NCI-H2081 treated with DMSO at 0.1 percent for 48 hours (cell line): ENCODE measurements around the gene TASP1.
"Not testable (repeated sequence)": the region's sequence is repeated elsewhere in the genome, so short reads cannot be mapped to it uniquely, and the experiment has no call there.

ENCODE experiments used
- DNase-seq: peaks from one replicate; lab custom pipeline; 2025; lab: John Stamatoyannopoulos, UW

Gene TASP1

DNA sequence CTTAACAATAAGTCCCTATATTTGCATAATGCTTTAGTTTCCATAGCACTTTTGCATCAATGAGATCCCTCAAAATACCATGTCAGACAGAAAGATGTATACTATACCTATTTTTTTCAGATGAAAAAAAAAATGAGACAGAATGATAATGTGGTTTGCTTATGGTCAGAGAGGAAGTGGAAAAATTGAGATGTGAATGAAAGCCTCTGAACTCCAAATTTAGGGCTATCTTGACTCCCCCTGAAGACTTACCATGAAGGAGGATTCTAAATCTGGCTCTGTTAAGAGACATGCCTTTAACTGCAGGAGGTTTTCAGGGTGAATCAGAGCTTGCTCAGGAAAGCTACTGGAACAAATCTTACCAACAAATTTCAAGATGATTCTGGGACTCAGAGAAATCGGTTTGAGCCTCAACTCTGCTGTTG lies 241.4 kb downstream of the TASP1 start:
- no peak for DNase-seq

DNA sequence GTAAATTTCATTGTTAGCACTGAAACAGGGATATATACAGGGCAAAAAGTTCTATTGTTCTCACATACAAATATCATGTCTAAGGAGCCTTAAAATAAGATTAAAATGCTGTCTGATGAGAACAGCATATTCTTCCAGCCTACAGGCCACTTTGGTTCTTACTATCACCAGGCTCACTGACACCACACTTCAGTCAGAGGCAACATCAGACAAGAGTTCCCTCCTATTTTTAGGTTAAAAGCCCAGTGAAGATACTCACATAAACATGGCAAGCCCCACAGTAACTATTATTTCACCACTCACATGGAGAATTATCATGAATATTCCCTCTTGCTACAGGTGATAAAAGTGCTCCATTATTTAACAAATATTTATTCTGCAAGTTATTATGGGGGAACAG lies 241.9 kb downstream of the TASP1 start:
- no peak for DNase-seq

DNA sequence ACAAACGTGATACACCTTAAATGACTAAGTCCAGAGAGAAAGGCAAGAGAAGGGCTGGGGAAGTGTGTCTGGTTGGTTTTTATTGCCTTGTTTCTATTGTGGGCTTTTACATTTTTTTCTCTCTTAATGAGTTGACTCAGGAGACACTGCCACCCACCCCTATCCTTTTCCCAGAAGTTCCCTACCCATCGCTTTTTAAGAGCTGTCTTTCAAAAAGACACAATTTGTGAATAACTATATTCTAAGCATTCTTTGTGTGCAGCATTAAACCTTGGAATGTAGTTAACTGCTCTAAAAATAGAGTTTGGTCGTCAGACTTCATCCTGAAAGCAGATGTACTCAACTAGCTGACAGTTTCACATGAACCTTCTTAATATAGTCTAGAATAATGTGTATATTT lies 242.7 kb downstream of the TASP1 start:
- no peak for DNase-seq

DNA sequence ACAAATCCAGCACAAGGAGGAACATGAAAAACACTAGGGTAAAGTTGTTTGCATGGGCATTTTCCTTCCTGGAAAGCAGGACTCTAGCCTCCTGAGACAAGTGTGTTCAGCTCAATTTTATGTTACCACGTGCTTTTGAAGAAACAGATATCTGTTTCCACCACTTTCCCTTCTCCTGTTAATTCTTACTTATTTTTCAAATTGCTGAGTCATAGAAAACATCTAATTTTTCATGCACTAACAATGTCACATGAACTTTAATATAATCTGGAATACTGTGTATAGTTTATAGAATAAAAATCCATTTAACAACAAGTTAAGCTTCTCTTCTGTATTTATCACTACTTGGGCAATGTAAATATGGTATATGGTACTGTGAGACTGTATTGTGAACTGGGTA lies 243.5 kb downstream of the TASP1 start:
- DNase-seq: no peak

DNA sequence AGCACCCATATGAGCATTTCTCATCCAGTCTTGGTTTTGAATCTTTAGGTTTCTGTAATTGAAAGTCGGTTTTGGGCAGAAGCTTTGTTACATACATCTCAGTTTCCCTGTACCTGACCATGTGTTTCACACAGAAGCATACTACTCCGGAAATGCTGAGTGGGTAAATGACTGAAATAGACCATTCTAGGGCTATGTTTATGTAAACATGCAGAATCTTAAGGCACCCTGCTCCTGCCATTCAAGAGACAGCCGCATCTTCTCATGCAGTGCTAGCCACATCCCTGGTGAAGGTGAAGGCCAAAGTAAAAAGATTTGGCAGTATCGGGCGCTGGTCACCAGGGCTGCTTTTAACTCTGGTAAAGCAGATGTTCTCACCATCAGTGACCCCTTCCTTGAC lies 246.3 kb downstream of the TASP1 start:
- DNase-seq: no peak

DNA sequence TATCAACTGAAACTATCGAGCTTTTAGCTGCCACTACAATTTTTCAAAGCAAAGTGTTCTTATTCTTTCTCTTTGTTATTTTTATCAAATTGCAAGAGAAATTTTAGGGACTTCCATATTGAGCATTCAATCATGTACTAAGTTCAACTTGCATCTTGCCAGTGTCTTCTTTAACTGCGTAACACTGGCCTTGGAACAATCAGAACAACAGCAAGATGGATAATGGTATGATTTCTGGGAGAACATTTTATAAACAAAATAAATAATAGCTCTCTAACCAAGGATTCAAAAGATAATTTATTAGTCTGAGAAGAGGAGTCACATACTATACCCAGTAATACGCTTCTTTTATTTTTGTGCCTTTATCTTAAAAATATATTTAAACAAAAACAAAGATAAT lies 249.6 kb downstream of the TASP1 start:
- no peak for DNase-seq

DNA sequence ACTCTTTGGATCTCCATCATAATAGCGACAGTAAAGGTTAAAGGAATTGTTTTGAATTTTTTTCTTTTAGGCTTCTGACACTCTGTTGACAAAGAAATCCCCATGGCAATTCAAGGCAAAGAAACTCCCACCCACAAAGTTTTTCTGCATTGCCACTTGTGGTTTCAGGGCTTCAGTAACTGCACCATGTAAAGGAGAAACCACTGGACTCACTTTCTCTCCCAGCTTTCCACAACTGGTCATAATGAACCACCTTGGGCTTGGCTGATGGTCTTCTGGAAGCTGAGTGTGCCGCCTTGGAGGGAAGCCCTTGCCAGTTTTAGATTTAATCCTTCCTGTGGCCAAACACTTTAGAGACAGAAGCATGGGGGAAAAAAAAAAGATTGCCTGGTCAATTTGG lies 254.6 kb downstream of the TASP1 start:
- DNase-seq: no peak

DNA sequence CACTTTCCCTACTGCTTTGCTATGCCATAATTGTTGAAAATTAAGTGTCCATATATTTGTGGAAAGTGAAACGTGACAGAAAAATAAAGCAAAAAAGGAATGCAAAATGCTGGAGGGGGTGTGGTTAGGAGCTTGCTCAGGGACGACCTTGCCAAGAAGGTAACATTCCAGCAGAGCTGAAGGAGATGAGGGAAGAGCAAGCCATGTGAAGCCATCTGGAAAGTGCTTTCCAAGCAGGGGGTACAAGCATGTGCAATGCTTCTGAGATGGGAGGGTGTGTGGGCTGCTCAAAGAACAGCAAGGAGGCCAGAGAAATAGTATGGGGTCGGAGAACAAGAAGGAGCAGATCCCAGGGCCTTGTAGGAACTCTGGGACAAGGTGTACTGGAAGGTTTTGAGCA lies 255.9 kb downstream of the TASP1 start:
- no peak for DNase-seq

DNA sequence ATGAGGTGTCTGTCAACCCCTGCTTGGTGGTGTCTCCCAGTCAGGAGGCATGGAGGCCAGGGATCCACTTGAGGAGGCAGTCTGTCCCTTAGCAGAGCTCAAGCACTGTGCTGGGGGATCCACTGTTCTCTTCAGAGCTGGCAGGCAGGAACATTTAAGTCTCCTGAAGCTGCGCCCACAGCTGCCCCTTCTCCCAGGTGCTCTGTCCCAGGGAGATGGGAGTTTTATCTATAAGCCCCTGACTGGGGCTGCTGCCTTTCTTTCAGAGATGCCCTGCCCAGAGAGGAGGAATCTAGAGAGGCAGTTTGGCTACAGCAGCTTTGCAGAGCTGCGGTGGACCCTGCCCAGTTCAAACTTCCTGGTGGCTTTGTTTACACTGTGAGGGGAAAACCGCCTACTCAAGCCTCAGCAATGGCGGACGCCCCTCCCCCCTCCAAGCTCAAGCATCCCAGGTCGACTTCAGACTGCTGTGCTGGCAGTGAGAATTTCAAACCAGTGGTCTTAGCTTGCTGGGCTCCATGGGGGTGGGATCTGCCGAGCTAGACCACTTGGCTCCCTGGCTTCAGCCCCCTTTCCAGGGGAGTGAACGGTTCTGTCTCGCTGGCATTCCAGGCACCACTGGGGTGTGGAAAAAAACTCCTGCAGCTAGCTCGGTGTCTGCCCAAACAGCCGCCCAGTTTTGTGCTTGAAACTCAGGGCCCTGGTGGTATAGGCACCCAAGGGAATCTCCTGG lies 258.1 kb downstream of the TASP1 start:
- DNase-seq: not testable (repeated sequence)

DNA sequence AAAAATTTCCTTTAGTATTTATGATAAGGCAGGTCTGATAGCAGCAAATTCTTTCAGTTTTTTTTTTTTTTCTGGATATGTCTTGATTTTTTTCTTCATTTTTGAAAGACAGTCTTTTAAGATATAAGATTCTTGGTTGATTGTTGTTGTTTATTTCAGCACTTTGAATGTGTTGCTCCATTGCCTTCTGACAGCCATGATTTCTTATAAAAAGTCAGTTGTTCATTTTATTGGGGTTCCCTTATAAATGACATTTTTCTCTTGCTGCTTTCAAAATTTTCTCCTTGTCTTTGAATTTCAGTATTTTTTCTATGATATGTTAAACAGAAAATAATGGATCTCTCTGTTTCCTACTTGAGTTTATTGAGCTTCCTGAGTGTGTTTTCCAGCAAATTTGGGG lies 265.3 kb downstream of the TASP1 start:
- DNase-seq: no peak

DNA sequence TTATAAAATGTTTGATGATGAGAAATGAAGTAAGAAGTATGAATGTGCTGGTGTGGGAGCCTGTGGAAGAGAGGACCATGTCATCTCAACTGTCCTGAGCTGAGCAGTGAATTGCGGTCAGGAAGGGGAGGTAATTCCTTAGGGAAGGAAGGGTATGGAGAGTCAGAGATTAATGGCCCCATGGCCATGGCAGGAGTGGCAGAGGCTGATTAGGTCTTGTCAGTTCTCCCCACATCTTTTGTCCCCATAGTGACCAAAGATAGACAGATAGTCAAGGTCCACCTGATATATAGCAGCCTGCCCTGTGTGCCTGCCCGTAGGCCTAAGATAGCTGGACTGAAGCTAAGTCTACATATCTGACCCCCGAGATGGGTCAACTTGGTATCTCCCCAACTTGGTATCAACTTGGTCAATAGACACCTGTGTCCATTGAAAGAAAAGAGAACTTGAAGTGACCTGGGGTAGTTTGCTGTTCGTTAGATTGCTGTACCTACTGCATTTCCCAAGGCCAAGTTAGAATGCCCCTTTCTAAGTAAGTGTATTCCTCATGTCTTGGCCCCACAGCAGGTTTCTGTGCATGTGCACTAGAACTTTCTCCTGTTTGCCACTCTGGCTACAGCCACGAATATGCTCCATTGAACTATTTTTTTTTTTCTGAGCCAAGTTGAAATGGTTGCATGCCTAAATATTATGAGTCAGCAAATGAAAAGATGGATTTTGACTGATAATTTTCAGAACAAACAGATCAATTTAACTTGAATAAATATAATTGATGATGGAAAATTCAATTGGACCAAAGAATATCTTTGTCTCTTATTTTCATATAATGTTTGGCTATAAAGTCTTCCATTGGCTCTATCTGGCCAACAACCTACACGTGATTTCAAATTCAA lies 274.2 kb downstream of the TASP1 start:
- no peak for DNase-seq

DNA sequence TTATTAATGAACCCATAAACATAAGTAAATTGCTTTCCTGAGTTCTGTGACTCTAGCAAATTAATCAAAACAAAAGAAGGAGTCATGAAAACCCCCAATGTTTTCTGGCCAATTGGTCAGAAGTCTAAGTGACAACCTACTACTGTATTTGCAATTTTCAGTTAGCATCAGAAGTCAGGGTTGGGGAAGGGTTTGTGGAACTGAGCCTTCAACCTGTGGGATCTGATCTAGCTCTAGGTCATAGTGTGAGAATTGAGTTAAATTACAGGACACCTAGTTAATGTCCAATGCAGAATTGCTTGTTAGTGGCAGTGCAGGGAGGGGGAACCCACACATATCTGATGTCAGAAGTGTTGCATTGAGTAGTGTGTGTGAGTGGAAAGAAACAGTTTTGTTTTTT lies 275.3 kb downstream of the TASP1 start:
- DNase-seq: no peak

DNA sequence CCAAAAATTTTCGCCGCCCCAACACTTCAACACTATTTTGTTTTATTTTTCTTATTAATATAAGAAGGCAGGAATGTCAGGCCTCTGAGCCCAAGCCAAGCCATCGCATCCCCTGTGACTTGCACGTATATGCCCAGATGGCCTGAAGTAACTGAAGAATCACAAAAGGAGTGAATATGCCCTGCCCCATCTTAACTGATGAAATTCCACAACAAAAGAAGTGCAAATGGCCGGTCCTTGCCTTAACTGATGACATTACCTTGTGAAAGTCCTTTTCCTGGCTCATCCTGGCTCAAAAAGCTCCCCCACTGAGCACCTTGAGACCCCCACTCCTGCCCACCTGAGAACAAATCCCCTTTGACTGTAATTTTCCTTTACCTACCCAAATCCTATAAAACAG lies 276.6 kb downstream of the TASP1 start:
- DNase-seq: not testable (repeated sequence)

DNA sequence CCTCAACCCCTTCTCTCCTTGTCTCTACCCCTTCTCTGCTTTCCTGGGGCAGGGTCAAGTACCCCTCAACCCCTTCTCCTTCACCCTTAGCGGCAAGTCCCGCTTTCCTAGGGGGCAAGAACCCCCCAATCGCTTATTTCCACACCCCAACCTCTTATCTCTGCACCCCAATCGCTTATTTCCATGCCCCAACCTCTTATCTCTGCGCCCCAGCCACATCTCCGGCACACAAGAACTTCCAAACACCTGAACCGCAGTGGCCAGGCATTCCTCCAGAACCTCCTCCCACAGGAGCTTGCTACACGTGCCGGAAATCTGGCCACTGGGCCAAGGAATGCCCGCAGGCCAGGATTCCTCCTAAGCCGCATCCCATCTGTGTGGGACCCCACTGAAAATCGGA lies 279.8 kb downstream of the TASP1 start:
- DNase-seq: not testable (repeated sequence)

DNA sequence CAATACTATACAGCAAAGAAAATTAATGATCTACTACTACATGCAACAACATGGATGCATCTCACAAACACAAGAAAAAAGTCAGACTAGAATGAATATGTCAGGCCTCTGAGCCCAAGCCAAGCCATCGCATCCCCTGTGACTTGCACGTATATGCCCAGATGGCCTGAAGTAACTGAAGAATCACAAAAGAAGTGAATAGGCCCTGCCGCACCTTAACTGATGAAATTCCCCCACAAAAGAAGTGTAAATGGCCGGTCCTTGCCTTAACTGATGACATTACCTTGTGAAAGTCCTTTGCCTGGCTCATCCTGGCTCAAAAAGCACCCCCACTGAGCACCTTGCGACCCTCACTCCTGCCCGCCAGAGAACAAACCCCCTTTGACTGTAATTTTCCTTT lies 280.9 kb downstream of the TASP1 start:
- DNase-seq: not testable (repeated sequence)

DNA sequence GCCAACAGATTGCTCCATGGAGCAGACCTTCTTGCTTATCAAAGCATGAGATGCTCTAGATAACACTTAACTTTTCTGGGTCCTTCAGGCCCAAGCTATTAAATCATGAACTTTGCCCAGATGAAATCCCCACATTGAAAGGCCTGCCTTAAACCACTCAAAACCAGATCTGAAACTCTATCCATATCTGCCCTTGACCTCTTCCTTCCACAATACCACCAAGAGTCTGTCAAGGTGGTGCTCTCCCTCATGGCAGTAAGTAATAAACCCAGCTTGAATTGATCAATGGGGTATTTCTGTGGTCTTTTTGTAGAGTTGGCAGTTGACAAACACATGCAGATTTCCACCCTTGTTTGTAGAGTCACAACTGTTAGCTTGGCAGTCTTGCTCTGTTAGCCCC lies 282.1 kb downstream of the TASP1 start:
- DNase-seq: no peak

DNA sequence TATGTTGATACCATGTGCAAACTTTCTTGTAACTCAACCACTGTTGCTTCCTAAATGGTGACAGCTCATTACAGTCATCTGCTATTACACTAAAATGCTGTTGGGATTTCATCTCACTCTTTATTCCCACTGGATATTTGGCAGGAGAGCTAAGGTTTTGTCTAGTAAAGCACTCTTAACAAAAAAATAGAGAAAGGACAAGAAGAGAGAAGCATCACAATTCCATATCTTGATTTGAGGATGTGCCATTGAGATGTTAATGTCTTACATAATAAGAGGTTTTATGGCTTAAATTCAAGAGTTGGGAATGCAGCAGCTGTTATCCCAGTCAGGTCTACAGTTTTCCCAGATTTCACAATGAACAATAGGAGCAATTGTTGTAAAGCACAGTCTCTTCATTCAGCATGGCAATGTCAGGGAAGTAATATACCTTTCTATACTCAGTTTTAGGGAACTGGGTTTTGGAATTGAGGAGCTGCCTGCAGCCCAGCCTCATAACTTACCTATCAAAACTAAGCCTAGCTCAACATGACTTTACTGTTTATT lies 282.7 kb downstream of the TASP1 start:
- DNase-seq: no peak

DNA sequence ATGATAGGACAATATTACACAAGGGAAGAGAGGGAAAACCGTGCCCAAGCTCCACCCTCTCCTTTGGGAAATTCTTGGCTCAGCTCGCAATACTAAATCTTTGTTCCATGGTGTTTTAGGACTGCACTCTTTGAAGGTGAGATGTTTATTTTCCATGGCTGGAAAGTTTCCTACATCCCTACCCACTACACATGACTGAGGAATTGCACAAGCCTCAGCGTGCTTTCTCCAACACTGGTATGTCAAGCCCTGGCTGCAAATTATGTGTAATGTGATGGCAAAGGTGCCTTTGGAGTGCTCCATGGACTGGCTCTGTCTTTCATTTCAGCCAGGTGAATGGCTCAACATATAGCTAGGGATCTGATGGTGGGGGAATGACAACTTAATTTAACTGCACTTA lies 283.3 kb downstream of the TASP1 start:
- no peak for DNase-seq

DNA sequence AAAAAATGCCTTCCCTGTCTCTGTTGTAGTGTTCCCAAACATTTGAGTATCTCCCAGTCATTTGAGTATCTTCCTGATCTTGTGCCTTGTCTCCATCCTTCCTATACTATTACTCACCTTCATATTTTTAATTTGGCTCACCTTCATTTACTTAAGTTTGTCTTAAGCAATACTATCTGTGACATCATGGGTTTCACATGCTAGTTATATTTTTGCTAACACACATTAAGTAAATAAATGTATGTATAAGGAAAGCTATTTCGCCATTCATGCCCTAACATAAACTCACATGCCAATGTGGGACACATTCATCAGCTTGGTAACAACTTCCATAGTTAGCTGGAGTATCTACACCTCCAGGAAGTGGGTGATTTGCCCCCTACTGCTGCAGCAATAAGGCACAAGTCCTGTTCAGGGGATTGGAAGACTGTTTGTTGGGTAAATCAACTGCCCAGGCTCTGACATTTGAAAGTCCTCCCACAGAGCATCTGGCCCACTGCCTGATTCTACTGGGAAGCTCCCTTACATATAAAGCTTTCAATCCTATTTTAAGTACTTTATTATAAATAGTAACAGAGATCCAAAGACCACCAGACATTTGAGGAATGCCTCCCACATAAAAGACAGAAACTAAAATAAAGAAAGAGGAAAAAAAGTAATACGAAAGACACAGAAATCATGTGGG lies 285.3 kb downstream of the TASP1 start:
- DNase-seq: no peak

DNA sequence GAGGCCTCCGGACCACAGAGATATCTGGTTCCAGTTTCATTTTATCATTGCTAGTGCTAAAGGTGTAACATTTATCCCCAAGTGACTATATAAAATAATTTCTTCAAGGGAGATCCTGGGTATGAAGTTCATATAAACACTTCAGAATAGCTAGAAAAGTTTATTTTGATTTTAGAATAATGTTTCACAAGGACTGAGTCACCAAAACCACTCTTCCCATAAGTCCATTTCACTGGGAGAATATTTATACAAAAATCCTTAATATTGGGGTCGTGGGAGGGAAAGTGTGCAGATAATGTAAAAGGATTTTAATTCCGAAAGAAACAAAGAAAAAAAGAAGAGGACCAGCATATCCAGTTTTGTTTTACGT lies 289.5 kb downstream of the TASP1 start:
- DNase-seq: no peak

DNA sequence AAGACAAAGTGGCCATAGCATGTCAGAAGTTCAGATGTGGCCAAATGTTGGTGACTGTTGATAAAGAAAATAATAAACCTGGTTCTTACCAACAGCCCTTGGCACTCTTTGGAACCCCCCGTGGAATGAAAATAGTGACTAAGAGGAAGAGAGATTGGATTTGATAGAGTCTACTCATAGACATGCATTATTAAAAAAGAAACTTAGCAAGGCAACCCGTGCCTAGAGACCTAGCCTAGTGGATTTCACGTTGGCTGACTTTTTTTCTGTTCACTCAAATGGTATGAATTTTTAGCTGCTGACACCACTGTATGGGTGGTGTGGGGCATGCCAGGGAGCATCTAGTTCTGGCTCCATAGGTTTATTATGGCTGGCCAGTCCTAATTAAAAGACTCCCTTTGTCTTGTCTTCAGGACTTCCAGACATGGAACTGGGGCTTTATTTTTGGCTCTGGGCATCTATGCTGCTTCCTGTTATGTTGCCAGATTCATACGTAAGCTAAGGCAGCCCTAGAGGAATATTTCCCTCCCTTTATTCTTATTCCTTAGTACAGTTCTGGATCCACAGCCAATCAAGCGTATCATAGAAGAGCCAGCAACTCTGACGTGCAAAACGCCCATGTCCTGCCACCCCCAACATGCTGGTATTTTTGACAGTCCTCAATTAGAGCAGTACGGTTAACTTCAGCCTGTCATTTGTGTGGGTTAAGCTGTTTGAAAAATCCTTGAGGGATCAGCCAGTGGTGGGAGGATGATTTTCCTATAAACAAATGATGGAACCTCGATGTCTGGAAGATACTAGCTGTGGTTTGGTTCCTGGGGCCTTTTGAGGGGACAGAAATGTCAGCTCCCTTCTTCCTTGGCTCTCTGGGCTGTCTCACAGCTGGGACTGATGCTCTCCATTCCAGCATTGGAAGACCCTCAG lies 290.2 kb downstream of the TASP1 start:
- DNase-seq: no peak

DNA sequence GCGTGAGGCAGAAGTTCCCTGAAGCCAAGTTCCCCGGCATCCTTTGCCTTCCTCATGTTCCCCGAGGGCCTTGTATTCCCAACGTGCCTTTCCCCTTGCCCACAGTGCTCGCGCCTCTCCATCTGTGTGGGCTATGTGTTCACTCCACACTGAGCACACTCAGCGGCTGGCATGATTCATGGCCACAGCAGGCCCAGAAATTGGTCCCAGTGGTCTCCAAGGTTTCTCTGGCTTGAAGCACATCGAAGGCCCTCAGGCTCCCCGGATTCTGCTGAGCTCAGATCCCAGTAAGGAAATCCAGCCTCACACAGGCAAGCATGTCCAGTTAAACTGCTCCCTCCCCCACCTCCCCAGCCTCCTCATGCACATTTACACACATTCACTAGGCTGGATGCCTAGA lies 294.1 kb downstream of the TASP1 start:
- no peak for DNase-seq
